ENCODE data around the gene PHC2. TPM values are rescaled to one million over a fixed set of nuclear protein-coding genes. Genes with fewer than 3 reads are reported as not detected.

PHC2 gene
- total RNA-seq, 1 donor from 2014 or later = 105 TPM

DNA sequence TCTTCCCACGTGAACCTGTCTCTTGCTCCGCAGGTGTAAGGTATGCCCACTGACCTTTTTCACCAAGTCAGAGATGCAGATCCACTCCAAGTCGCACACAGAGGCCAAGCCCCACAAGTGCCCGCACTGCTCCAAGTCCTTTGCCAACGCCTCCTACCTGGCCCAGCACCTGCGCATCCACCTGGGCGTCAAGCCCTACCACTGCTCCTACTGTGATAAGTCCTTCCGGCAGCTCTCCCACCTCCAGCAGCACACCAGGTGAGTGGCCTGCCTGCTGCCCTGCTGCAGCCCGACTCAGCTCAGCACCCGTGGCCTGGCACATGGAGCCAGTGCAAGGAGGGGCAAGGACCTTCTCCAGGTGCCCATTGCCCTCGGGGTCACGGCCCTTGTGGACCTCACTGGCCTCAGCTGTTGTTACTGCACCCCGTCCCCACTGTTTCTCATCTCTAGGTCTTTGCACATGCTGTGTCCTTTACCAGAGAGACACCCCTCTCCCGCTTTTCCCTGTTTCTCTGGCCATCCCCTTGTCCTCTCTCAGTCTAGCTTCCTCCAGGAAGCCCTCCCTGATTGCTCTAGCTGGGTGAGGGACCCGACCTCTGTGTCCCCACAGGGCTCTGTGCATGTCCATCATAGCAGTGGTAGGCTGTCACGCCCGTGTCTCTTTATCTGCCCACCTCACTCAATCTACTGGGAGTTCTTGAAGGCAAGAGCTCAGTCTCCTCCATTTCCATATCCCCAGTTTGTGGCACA lies 149.2 kb downstream of the PHC2 start:
- Histone ChIP-seq H3K4me3 (no peak overlapping the region), H3K27me3 (ENCODE audit: low read depth) (no peaks in the 10 kb centered on the region), H3K4me1 (peaks cover 23% of the 10 kb centered on the region), H3K36me3 (peaks cover 89% of the 10 kb centered on the region), H3K27ac (replicated peaks) (no peak overlapping the region), H3K9me3 (replicated peaks) (no peaks in the 10 kb centered on the region)
- intact Hi-C loops (cut with micrococcal nuclease) = no loop called here
- DNase-seq = no peak
- TF ChIP-seq, protein P1, sequence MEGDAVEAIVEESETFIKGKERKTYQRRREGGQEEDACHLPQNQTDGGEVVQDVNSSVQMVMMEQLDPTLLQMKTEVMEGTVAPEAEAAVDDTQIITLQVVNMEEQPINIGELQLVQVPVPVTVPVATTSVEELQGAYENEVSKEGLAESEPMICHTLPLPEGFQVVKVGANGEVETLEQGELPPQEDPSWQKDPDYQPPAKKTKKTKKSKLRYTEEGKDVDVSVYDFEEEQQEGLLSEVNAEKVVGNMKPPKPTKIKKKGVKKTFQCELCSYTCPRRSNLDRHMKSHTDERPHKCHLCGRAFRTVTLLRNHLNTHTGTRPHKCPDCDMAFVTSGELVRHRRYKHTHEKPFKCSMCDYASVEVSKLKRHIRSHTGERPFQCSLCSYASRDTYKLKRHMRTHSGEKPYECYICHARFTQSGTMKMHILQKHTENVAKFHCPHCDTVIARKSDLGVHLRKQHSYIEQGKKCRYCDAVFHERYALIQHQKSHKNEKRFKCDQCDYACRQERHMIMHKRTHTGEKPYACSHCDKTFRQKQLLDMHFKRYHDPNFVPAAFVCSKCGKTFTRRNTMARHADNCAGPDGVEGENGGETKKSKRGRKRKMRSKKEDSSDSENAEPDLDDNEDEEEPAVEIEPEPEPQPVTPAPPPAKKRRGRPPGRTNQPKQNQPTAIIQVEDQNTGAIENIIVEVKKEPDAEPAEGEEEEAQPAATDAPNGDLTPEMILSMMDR (IDR thresholded peaks at IDR 0.05; ENCODE audit: borderline replicate concordance) = no peak

DNA sequence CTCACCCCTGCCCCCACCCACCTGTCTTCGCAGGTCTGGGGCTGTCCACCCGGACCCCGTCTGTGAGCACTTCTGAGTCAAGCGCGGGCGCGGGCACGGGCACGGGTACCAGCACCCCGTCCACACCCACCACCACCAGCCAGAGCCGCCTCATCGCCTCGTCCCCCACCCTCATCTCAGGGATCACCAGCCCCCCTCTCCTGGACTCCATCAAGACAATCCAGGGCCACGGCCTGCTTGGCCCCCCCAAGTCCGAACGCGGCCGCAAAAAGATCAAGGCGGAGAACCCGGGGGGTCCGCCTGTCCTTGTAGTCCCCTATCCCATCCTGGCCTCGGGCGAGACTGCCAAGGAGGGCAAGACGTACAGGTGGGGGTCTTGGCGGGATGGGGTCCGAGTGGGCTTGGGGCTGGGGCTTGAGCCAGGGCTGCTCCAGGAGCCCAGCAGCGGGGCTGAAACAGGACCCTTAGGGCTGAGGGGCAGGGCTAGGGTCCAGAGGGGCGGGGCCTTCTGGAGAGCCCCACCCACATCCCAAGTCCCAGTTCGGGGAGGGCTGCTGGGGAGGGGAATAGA lies 150.7 kb downstream of the PHC2 start:
- intact Hi-C loops (cut with micrococcal nuclease) = no loop called here
- Histone ChIP-seq H3K4me3 (no peak overlapping the region), H3K4me1 (peaks cover 7% of the 10 kb centered on the region), H3K27me3 (ENCODE audit: low read depth) (no peaks in the 10 kb centered on the region), H3K9me3 (replicated peaks) (no peaks in the 10 kb centered on the region), H3K36me3 (peaks cover 89% of the 10 kb centered on the region), H3K27ac (replicated peaks) (no peak overlapping the region)
- TF ChIP-seq, protein P1 (IDR thresholded peaks at IDR 0.05; ENCODE audit: borderline replicate concordance) = no peak
- DNase-seq = no peak

DNA sequence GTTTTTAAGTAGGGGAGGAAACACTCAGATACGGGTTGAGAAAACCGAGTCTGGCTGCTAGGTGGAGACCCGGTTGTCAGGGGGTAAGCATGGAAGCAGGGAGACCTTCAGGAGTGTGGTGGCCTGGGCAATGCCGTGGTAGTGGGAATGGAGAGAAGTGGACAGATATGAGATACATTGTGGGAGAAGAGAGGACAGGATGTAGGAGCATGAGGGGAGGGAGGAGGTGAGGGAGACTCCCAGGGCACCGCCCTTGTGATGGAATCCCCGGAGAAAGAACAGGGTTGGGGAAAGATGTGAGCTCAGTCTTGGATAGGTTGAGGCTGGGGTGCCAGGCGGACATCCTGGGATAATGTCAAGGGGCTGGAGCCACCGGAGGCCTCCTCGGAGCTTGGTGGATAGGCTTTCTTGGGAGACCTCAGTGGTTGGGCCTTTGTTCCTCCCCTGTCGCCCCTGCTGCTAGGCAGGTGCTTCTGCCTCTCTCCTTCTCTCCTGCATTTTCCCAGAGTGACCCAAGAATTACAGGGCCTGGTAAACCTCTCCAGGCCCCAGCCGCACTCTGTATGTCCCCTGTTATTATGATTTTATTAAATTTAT lies 153.3 kb downstream of the PHC2 start:
- DNase-seq = no peak
- no peaks in the 10 kb centered on the region for H3K9me3 ChIP-seq (replicated peaks)
- intact Hi-C loops (cut with micrococcal nuclease) = loop anchor here (10.0 kb wide), 1 partner anchor 53 kb away; no protein-coding TSS in a partner anchor
- no peak overlapping the region for H3K27ac ChIP-seq (replicated peaks)
- no peaks in the 10 kb centered on the region for H3K27me3 ChIP-seq (ENCODE audit: low read depth)
- peaks cover 23% of the 10 kb centered on the region for H3K4me1 ChIP-seq
- H3K4me3 ChIP-seq = no peak overlapping the region
- H3K36me3 ChIP-seq = peaks cover 63% of the 10 kb centered on the region
- TF ChIP-seq, protein P1 (IDR thresholded peaks at IDR 0.05; ENCODE audit: borderline replicate concordance) = no peak

DNA sequence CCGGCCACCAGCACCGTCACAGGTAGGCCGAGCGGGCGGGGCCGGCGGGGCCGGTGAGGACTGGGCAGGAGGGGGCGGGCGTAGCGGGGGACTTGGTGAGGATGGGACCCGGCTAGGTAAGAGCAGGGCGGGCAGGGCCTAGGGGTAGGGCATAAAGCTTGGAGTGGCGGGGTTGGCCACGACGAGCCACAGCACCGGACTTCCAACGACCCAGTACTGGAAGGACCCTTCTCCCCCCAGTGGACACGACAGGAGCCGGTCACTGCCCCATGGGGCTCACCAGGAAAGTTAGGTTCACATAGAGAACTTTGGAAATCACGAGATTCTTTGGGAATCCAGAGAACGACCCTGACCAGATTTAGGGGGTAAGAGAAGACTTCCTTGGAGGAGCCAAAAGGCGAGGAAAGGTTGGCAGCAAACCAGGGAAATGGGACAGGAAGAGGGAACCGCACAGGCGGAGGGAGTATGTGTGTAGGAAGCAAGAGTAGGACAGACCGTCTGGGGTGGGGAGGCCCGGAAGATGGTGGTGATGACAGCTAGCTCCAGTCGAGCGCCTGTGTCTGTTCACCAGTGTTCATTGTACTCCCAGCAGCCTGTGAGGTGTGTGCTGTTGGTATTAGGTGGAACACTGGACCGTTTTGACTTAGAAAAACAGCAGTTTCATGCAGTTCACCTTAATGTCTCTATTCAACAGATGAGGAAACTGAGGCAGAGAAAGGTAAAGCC lies 154.2 kb downstream of the PHC2 start:
- no peak overlapping the region for H3K4me3 ChIP-seq
- H3K36me3 ChIP-seq = peaks cover 55% of the 10 kb centered on the region
- no peak for DNase-seq
- no peaks in the 10 kb centered on the region for H3K9me3 ChIP-seq (replicated peaks)
- H3K27me3 ChIP-seq (ENCODE audit: low read depth) = no peaks in the 10 kb centered on the region
- no peak overlapping the region for H3K27ac ChIP-seq (replicated peaks)
- peaks cover 31% of the 10 kb centered on the region for H3K4me1 ChIP-seq
- TF ChIP-seq, protein P1 (IDR thresholded peaks at IDR 0.05; ENCODE audit: borderline replicate concordance) = no peak
- intact Hi-C loops (cut with micrococcal nuclease) = loop anchor here (10.0 kb wide), 1 partner anchor 52 kb away; no protein-coding TSS in a partner anchor

Data from left ventricle myocardium inferior (tissue), 1 donor.